ENCODE measurements around the gene DGLUCY. TPM values are rescaled to one million over a fixed set of nuclear protein-coding genes. Genes with fewer than 3 reads are reported as not detected.

DGLUCY gene
- total and polyA plus RNA-seq, 2 of the 13 experiments (the other 11 are each of a cell fraction or from before 2014, with no cell fraction given), result 14.8 to 36.3 TPM

GRCh38 chr14:91113829-91114078 lies at the start of gene DGLUCY (continued):
- TF ChIP-seq ETV6 (CRISPR knock-in tag; conservative IDR thresholded peaks at IDR 0.05), result 0 out of 2 replicates have a peak, but pooled peaks have one; percentile 33
- TF ChIP-seq, protein P1, sequence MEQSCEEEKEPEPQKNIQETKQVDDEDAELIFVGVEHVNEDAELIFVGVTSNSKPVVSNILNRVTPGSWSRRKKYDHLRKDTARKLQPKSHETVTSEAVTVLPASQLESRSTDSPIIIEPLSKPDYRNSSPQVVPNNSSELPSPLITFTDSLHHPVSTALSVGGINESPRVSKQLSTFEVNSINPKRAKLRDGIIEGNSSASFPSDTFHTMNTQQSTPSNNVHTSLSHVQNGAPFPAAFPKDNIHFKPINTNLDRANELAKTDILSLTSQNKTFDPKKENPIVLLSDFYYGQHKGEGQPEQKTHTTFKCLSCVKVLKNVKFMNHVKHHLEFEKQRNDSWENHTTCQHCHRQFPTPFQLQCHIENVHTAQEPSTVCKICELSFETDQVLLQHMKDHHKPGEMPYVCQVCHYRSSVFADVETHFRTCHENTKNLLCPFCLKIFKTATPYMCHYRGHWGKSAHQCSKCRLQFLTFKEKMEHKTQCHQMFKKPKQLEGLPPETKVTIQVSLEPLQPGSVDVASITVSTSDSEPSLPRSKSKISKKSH (CRISPR knock-in tag; IDR thresholded peaks at IDR 0.05; ENCODE audit: borderline replicate concordance), result 0 out of 2 replicates have a peak, but pooled peaks have one; percentile 36
- no peak for TF ChIP-seq ZNF670 (CRISPR knock-in tag; IDR thresholded peaks at IDR 0.05; ENCODE audit: borderline replicate concordance)
- TF ChIP-seq NONO (IDR thresholded peaks at IDR 0.05), result no peak
- no peak for TF ChIP-seq NONO (CRISPR knock-in tag; conservative IDR thresholded peaks at IDR 0.05)
- no peak for TF ChIP-seq BATF2 (CRISPR knock-in tag; IDR thresholded peaks at IDR 0.05)
- TF ChIP-seq EEA1 (CRISPR knock-in tag; IDR thresholded peaks at IDR 0.05; ENCODE audit: borderline replicate concordance), result no peak
- peak; percentile 95 for TF ChIP-seq MYC (CRISPR knock-in tag; IDR thresholded peaks at IDR 0.05; ENCODE audit: borderline replicate concordance)
- no peak for TF ChIP-seq NR1H2 (CRISPR knock-in tag; IDR thresholded peaks at IDR 0.05; ENCODE audit: borderline replicate concordance, low read depth)
- no peak for TF ChIP-seq ZNF468 (CRISPR knock-in tag; IDR thresholded peaks at IDR 0.05)
- no peak for TF ChIP-seq ZFP62 (CRISPR knock-in tag; IDR thresholded peaks at IDR 0.05)
- no peak for TF ChIP-seq ZMAT5 (CRISPR knock-in tag; IDR thresholded peaks at IDR 0.05; ENCODE audit: borderline replicate concordance, low read depth)
- TF ChIP-seq, protein P2, sequence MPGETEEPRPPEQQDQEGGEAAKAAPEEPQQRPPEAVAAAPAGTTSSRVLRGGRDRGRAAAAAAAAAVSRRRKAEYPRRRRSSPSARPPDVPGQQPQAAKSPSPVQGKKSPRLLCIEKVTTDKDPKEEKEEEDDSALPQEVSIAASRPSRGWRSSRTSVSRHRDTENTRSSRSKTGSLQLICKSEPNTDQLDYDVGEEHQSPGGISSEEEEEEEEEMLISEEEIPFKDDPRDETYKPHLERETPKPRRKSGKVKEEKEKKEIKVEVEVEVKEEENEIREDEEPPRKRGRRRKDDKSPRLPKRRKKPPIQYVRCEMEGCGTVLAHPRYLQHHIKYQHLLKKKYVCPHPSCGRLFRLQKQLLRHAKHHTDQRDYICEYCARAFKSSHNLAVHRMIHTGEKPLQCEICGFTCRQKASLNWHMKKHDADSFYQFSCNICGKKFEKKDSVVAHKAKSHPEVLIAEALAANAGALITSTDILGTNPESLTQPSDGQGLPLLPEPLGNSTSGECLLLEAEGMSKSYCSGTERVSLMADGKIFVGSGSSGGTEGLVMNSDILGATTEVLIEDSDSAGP (CRISPR knock-in tag; IDR thresholded peaks at IDR 0.05; ENCODE audit: borderline replicate concordance), result peak; percentile 100
- no peak for TF ChIP-seq ZFP1 (CRISPR knock-in tag; IDR thresholded peaks at IDR 0.05)
- TF ChIP-seq CBX5 (CRISPR knock-in tag; IDR thresholded peaks at IDR 0.05; ENCODE audit: borderline replicate concordance), result no peak
- no peak for TF ChIP-seq ZNF136 (CRISPR knock-in tag; IDR thresholded peaks at IDR 0.05; ENCODE audit: low read depth)
- TF ChIP-seq RBFOX2 (IDR thresholded peaks at IDR 0.05; ENCODE audit: low read depth, low read length), result 0 out of 2 replicates have a peak, but pooled peaks have one; percentile 29
- TF ChIP-seq, protein P3, sequence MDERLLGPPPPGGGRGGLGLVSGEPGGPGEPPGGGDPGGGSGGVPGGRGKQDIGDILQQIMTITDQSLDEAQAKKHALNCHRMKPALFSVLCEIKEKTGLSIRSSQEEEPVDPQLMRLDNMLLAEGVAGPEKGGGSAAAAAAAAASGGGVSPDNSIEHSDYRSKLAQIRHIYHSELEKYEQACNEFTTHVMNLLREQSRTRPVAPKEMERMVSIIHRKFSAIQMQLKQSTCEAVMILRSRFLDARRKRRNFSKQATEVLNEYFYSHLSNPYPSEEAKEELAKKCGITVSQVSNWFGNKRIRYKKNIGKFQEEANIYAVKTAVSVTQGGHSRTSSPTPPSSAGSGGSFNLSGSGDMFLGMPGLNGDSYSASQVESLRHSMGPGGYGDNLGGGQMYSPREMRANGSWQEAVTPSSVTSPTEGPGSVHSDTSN (CRISPR knock-in tag; IDR thresholded peaks at IDR 0.05), result no peak
- TF ChIP-seq ZNF354B (CRISPR knock-in tag; IDR thresholded peaks at IDR 0.05), result no peak
- TF ChIP-seq ZNF878 (CRISPR knock-in tag; IDR thresholded peaks at IDR 0.05), result no peak
- TF ChIP-seq, protein P4, sequence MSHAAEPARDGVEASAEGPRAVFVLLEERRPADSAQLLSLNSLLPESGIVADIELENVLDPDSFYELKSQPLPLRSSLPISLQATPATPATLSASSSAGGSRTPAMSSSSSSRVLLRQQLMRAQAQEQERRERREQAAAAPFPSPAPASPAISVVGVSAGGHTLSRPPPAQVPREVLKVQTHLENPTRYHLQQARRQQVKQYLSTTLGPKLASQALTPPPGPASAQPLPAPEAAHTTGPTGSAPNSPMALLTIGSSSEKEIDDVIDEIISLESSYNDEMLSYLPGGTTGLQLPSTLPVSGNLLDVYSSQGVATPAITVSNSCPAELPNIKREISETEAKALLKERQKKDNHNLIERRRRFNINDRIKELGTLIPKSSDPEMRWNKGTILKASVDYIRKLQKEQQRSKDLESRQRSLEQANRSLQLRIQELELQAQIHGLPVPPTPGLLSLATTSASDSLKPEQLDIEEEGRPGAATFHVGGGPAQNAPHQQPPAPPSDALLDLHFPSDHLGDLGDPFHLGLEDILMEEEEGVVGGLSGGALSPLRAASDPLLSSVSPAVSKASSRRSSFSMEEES (CRISPR knock-in tag; IDR thresholded peaks at IDR 0.05), result peak; percentile 57; the same call in 1 of the 2 replicates
- TF ChIP-seq ELF3 (CRISPR knock-in tag; IDR thresholded peaks at IDR 0.05), result 0 out of 2 replicates have a peak, but pooled peaks have one; percentile 29
- TF ChIP-seq ARHGAP35 (CRISPR knock-in tag; IDR thresholded peaks at IDR 0.05; ENCODE audit: borderline replicate concordance), result no peak
- peak; percentile 48; the same call in 1 of the 2 replicates for TF ChIP-seq GABPB1 (CRISPR knock-in tag; IDR thresholded peaks at IDR 0.05)
- 0 out of 2 replicates have a peak, but pooled peaks have one; percentile 33 for TF ChIP-seq ZNF33B (CRISPR knock-in tag; IDR thresholded peaks at IDR 0.05)
- TF ChIP-seq SAP130 (CRISPR knock-in tag; IDR thresholded peaks at IDR 0.05; ENCODE audit: low read depth), result peak; percentile 51; the same call in 1 of the 2 replicates

All from HepG2 (cell line).